Spleen (tissue), 11 donors: ENCODE data around the gene KLF3. TPM values are rescaled to one million over a fixed set of nuclear protein-coding genes. Genes with fewer than 3 reads are reported as not detected.

Source experiments
- DNase-seq: peaks from one replicate; pipeline ENCODE4 v3.0.0-alpha.2; 2020
- H3K27ac ChIP-seq, 8 donors: fragments of 200-600 bp; sonication (generic) in 7 of 8; 1 replicate in 4 of 8; 2 replicates in 4 of 8; pipeline versions ENCODE4 v1.5.0 to v1.8.0; 2016 to 2021; ENCODE audit warnings: inconsistent platforms in 4 of 8, mild to moderate bottlenecking in 4 of 8, moderate library complexity in 1 of 8
- H3K27me3 ChIP-seq, 7 donors: fragments of 200-600 bp; sonication (generic) in 6 of 7; replicated peaks in 1 of 7; 1 replicate in 4 of 7; 2 replicates in 3 of 7; pipeline versions ENCODE4 v1.5.0 to v1.8.0; 2016 to 2021; ENCODE audit warnings: inconsistent platforms in 3 of 7, mild to moderate bottlenecking in 1 of 7
- H3K36me3 ChIP-seq, 6 donors: fragments of 200-600 bp; sonication (generic) in 5 of 6; 1 replicate in 4 of 6; 2 replicates in 2 of 6; pipeline versions ENCODE4 v1.5.0 to v1.8.0; 2016 to 2021; ENCODE audit warnings: inconsistent platforms in 2 of 6
- H3K4me1 ChIP-seq, 6 donors: fragments of 200-600 bp; sonication (generic) in 5 of 6; 1 replicate in 3 of 6; 2 replicates in 3 of 6; pipeline versions ENCODE4 v1.5.0 to v1.8.0; 2016 to 2021; ENCODE audit warnings: inconsistent platforms in 3 of 6
- H3K4me3 ChIP-seq, 8 donors: fragments of 200-600 bp; sonication (generic) in 7 of 8; 1 replicate in 4 of 8; 2 replicates in 4 of 8; pipeline versions ENCODE4 v1.5.0 to v1.8.0; 2016 to 2021; ENCODE audit warnings: inconsistent platforms in 4 of 8, mild to moderate bottlenecking in 4 of 8, moderate library complexity in 2 of 8
- H3K9me3 ChIP-seq, 8 donors: fragments of 200-600 bp; sonication (generic) in 7 of 8; 1 replicate in 4 of 8; 2 replicates in 4 of 8; pipeline versions ENCODE4 v1.5.0 to v1.8.0; 2016 to 2021; ENCODE audit warnings: inconsistent platforms in 4 of 8
- POLR2A ChIP-seq, 3 donors: fragments of 450-650 bp; IDR thresholded peaks; one replicate each; pipeline ENCODE4 v1.5.1; 2017; ENCODE audit warnings: antibody characterized with exemption in 3 of 3, mild to moderate bottlenecking in 1 of 3
- POLR2AphosphoS5 ChIP-seq, 3 donors: sonication (generic); formaldehyde crosslinking; IDR thresholded peaks; one replicate each; pipeline ENCODE4 v1.5.1; 2017; ENCODE audit warnings: antibody characterized with exemption in 3 of 3
- WGBS, 5 donors: extraction: QIAGEN DNeasy Blood & Tissue Kit in 3 of 5; methylation state at CpG; one replicate each; pipeline versions ENCODE4 v1.1.5 to v1.1.7; 2013 to 2018; 5-methylcytosine and 5-hydroxymethylcytosine counted together
- intact Hi-C: fragments of 100-400 bp; cut with DNase I; formaldehyde crosslinking; loops from one replicate; pipeline ENCODE4 v1.15.0; 2023; ENCODE audit warnings: low total_unique reads
- polyA plus RNA-seq, 3 donors: library from polyadenylated mRNA; stranded (reverse); fragments of 200-250 nt; gene quantifications; one replicate each; pipeline ENCODE4 v1.2.1, GENCODE V29; 2013
- total RNA-seq, 7 donors: library from RNA; depleted of rRNA in 3 of 7; stranded (reverse); fragments of >200 nt in 3 of 7; fragmentation: NEBNext Ultra II Directional in 4 of 7; extraction: Animal tissue kit (Norgen Biotek cat#: 25700) in 4 of 7; gene quantifications; one replicate each; pipeline versions ENCODE4 v1.1.0 to v1.2.1, GENCODE V29; 2016 to 2021
- TF ChIP-seq, protein P1 (sequence below), 11 experiments: fragments of 200-600 bp in 7 of 11; fragments of 450-650 bp in 4 of 11; sonication (generic) in 4 of 11; IDR thresholded peaks in 8 of 11; conservative IDR thresholded peaks in 3 of 11; 1 replicate in 7 of 11; 2 replicates in 4 of 11; pipeline versions ENCODE4 v1.4.0 to v1.8.0; 2016 to 2021; ENCODE audit warnings: antibody characterized with exemption in 11 of 11, inconsistent platforms in 4 of 11, mild to moderate bottlenecking in 1 of 11
- donor health status: healthy with polysubstance abuse.
- donor health status: DM: no; HTN: no; CAD: no; lungs with moderate emphysema.
- donor health status: DM: no; HTN: no; CAD: no.
- donor health status: Bipolar disorder and iron deficiency.
- donor health status: healthy.
- donor health status: DM: no; HTN: no; CAD: no.
- donor health status: DM: yes; HTN: yes; CAD: no.

The KLF3 gene
- total and polyA plus RNA-seq, 10 donors, result 8.0 to 87.5 (median 63.1) TPM

DNA sequence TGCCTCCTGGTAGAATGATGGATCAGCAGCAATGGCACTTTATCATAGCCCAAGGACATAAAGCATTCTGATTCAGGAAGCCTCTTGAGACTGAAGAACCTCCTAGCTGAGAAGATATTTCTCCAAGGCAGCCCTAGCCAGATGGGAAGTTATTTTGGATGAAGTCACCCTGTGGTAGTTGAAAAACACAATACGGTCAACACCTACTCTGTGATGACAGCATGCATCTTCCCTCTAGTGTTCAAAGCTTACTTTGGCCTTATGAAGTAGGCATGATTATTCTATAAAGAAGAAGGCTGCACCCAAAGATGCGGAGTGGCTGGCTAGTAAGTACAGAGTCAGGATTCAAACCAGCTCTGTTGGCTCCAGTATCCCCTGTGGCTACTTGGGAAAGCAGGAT lies 70.9 kb downstream of the KLF3 start:
- Histone ChIP-seq H3K4me1 (peaks cover 9 to 18% (median 12%) of the 10 kb centered on the region in 6 donors), H3K27me3 (no peaks in the 10 kb centered on the region), H3K36me3 (no peaks in the 10 kb centered on the region), H3K27ac (no peak overlapping the region), H3K9me3 (no peaks in the 10 kb centered on the region), H3K4me3 (no peak overlapping the region)
- intact Hi-C loops, result loop anchor here (5.0 kb wide), 1 partner anchor 673 kb away; no protein-coding TSS in a partner anchor
- no peak for DNase-seq
- 85 to 95% (median 90%) methylated on average over 2 of the region's 2 CpGs for WGBS, 5 donors
- TF ChIP-seq POLR2A (IDR thresholded peaks at IDR 0.05) (no peak), POLR2AphosphoS5 (IDR thresholded peaks at IDR 0.05) (no peak)
- TF ChIP-seq, protein P1, sequence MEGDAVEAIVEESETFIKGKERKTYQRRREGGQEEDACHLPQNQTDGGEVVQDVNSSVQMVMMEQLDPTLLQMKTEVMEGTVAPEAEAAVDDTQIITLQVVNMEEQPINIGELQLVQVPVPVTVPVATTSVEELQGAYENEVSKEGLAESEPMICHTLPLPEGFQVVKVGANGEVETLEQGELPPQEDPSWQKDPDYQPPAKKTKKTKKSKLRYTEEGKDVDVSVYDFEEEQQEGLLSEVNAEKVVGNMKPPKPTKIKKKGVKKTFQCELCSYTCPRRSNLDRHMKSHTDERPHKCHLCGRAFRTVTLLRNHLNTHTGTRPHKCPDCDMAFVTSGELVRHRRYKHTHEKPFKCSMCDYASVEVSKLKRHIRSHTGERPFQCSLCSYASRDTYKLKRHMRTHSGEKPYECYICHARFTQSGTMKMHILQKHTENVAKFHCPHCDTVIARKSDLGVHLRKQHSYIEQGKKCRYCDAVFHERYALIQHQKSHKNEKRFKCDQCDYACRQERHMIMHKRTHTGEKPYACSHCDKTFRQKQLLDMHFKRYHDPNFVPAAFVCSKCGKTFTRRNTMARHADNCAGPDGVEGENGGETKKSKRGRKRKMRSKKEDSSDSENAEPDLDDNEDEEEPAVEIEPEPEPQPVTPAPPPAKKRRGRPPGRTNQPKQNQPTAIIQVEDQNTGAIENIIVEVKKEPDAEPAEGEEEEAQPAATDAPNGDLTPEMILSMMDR (IDR thresholded peaks at IDR 0.05 in 8 of 11, conservative IDR thresholded peaks at IDR 0.05 in 3 of 11), result no peak

DNA sequence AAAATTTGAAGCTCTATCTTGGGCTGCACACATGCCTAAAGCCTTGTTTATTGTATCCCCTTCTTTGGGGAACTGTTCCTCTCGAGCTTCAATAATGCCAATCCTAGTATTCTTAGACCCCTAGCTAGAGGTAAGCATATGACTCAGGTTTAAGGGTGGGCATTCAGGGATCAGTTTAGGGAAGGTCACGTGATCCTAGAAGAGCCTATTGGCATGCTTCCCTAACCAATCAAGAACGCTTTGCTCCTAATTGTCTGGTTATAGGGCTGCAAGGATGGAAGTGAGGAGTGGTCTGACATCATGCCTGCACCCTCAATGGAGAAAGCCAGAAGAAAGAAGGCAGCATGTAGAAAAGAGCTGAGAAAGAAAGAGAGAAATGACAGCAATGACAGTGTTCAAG lies 71.9 kb downstream of the KLF3 start:
- Histone ChIP-seq H3K9me3 (no peaks in the 10 kb centered on the region), H3K27me3 (no peaks in the 10 kb centered on the region), H3K4me1 (peaks cover 5 to 9% (median 6%) of the 10 kb centered on the region in 6 donors), H3K27ac (no peak overlapping the region), H3K36me3 (no peaks in the 10 kb centered on the region), H3K4me3 (no peak overlapping the region)
- WGBS, 5 donors, result 82 to 92% (median 90%) methylated on average over 3 of the region's 3 CpGs
- TF ChIP-seq POLR2A (IDR thresholded peaks at IDR 0.05), result no peak
- TF ChIP-seq, protein P1 (IDR thresholded peaks at IDR 0.05 in 8 of 11, conservative IDR thresholded peaks at IDR 0.05 in 3 of 11), result no peak
- no peak for TF ChIP-seq POLR2AphosphoS5 (IDR thresholded peaks at IDR 0.05)
- no peak for DNase-seq
- intact Hi-C loops, result no loop called here

DNA sequence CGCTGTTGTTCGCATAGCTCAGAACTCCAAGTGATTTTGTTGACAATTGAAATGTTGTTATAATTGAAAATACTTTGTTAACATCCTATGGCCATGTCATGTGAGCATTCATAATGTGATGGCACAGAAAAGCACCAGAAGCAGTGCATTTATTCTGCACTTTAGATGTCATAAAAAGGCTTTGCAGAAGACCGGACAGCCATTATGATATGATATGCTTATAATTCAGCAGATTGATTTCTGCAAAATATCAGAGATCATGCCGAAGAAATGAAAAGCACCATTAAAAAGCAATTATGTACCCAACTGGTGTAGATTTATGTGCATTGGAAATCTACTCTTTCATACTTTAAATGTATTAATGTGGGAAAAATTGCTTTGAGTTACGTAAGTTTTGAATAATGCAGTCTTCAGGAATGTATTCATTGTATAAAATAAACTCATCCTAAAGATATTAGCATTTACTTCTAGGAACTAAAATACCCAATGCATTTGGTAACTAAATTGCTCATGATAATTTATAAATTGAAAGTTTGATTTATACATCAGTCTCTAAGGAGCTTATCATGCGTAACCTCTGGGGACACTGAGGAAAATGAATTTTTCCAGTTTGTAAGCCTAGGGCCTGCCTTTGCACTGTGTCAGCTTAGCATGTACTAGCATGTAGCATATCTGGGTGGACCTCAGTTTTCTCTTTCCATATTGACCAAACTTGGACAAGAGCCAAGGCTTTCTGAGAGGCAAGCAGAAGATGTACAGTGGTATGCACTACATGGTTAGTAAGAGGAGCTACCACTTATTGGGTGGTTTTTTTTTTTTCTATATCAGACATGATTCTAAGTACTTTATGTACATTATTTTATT lies 75.2 kb downstream of the KLF3 start:
- no peaks in the 10 kb centered on the region for H3K36me3 ChIP-seq
- H3K27me3 ChIP-seq, result no peaks in the 10 kb centered on the region
- intact Hi-C loops, result no loop called here
- H3K4me1 ChIP-seq, result peaks cover 6 to 12% (median 9%) of the 10 kb centered on the region in 6 donors
- no peak overlapping the region for H3K4me3 ChIP-seq
- H3K27ac ChIP-seq, result no peak overlapping the region
- no peak for TF ChIP-seq POLR2AphosphoS5 (IDR thresholded peaks at IDR 0.05)
- TF ChIP-seq POLR2A (IDR thresholded peaks at IDR 0.05), result no peak
- TF ChIP-seq, protein P1 (IDR thresholded peaks at IDR 0.05 in 8 of 11, conservative IDR thresholded peaks at IDR 0.05 in 3 of 11), result no peak
- WGBS, 5 donors, result 97% methylated on average over 6 of the region's 6 CpGs
- DNase-seq, result no peak
- H3K9me3 ChIP-seq, result no peaks in the 10 kb centered on the region

DNA sequence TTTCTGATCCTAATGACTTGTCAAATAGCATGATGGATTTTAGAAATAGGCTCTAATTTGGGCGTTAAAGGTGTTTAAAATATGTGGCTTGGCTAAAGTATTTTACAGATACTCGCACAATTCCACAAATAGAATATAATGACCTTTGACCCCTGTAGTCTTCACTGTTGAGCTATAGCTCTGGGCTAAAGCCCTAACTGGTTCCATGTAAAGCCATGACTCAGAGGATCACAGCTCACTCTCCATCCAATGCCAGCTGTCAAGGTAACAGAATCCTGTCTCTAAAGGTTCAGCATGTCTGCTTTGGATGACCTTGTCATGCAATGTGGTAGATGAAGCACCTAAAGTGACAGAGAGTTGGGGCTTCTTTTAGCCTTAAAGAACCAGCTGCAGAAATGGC lies 76.3 kb downstream of the KLF3 start:
- DNase-seq, result no peak
- WGBS, 5 donors, result 71 to 92% (median 88%) methylated on average over 2 of the region's 2 CpGs
- Histone ChIP-seq H3K4me1 (peaks cover 7 to 18% (median 10%) of the 10 kb centered on the region in 6 donors), H3K9me3 (no peaks in the 10 kb centered on the region), H3K36me3 (no peaks in the 10 kb centered on the region), H3K4me3 (no peak overlapping the region), H3K27ac (no peak overlapping the region), H3K27me3 (no peaks in the 10 kb centered on the region)
- intact Hi-C loops, result no loop called here
- no peak for TF ChIP-seq POLR2A (IDR thresholded peaks at IDR 0.05)
- TF ChIP-seq, protein P1 (IDR thresholded peaks at IDR 0.05 in 8 of 11, conservative IDR thresholded peaks at IDR 0.05 in 3 of 11), result no peak
- TF ChIP-seq POLR2AphosphoS5 (IDR thresholded peaks at IDR 0.05), result no peak
